Gastroesophageal sphincter (tissue), 4 donors: ENCODE measurements around the gene PAIP1. TPM values are rescaled to one million over a fixed set of nuclear protein-coding genes. Genes with fewer than 3 reads are reported as not detected.
A peak's percentile ranks its signal among the peaks of the same experiment; 100 is the strongest.

ENCODE experiments used
- ATAC-seq: fragments of 150-250 bp; one replicate; pipeline ENCODE4 v1.9.1; 2016; ENCODE audit warnings: mild to moderate bottlenecking, moderate library complexity
- H3K27ac ChIP-seq, 4 donors: fragments of 200-600 bp; sonication (generic) in 3 of 4; 1 replicate in 3 of 4; 2 replicates in 1 of 4; pipeline ENCODE4 v1.5.1; 2016 to 2019
- H3K27me3 ChIP-seq: fragments of 200-600 bp; sonication (generic); one replicate; pipeline ENCODE4 v1.5.1; 2019
- H3K36me3 ChIP-seq, 2 donors: fragments of 200-600 bp; sonication (generic); one replicate each; pipeline ENCODE4 v1.5.1; 2019; ENCODE audit warnings: control low read depth in 1 of 2
- H3K4me1 ChIP-seq, 3 donors: fragments of 200-600 bp; sonication (generic); 1 replicate in 2 of 3; 2 replicates in 1 of 3; pipeline ENCODE4 v1.5.1; 2016 to 2019; ENCODE audit warnings: control low read depth in 2 of 3
- H3K4me3 ChIP-seq, 2 donors: fragments of 200-600 bp; sonication (generic); one replicate each; pipeline ENCODE4 v1.5.1; 2019; ENCODE audit warnings: mild to moderate bottlenecking in 1 of 2, moderate library complexity in 1 of 2
- H3K9me3 ChIP-seq, 3 donors: fragments of 200-600 bp; sonication (generic); one replicate each; pipeline ENCODE4 v1.5.1; 2017 to 2019; ENCODE audit warnings: control low read depth in 2 of 3
- CTCF ChIP-seq, 4 experiments: fragments of 200-600 bp in 2 of 4; fragments of 450-650 bp in 2 of 4; sonication (generic) in 1 of 4; IDR thresholded peaks; one replicate each; pipeline ENCODE4 v1.5.1; 2017 to 2019; ENCODE audit warnings: antibody characterized with exemption in 4 of 4, mild to moderate bottlenecking in 2 of 4, moderate library complexity in 2 of 4
- EP300 ChIP-seq: sonication (generic); formaldehyde crosslinking; IDR thresholded peaks from one replicate; pipeline ENCODE4 v1.6.1; 2017; ENCODE audit warnings: antibody characterized with exemption, mild to moderate bottlenecking
- POLR2A ChIP-seq, 2 donors: fragments of 450-650 bp; IDR thresholded peaks; one replicate each; pipeline ENCODE4 v1.6.1; 2017; ENCODE audit warnings: antibody characterized with exemption in 2 of 2, mild to moderate bottlenecking in 2 of 2, moderate library complexity in 1 of 2
- POLR2AphosphoS5 ChIP-seq: sonication (generic); formaldehyde crosslinking; IDR thresholded peaks from one replicate; pipeline ENCODE4 v1.6.1; 2017; ENCODE audit warnings: antibody characterized with exemption
- WGBS, 2 donors: methylation state at CpG; one replicate each; pipeline ENCODE4 v1.1.5; 2018; ENCODE audit warnings: low coverage in 1 of 2; 5-methylcytosine and 5-hydroxymethylcytosine counted together
- total RNA-seq, 4 donors: library from RNA; depleted of rRNA; stranded (reverse); fragments of >200 nt; gene quantifications; one replicate each; pipeline ENCODE4 v1.1.0, GENCODE V29; 2016

PAIP1 gene, protein sequence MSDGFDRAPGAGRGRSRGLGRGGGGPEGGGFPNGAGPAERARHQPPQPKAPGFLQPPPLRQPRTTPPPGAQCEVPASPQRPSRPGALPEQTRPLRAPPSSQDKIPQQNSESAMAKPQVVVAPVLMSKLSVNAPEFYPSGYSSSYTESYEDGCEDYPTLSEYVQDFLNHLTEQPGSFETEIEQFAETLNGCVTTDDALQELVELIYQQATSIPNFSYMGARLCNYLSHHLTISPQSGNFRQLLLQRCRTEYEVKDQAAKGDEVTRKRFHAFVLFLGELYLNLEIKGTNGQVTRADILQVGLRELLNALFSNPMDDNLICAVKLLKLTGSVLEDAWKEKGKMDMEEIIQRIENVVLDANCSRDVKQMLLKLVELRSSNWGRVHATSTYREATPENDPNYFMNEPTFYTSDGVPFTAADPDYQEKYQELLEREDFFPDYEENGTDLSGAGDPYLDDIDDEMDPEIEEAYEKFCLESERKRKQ
- 100 to 1,000 TPM in 2 of 4 donors, 10 to 100 TPM in 2; 86.3 to 127 (median 107) TPM for total RNA-seq

DNA sequence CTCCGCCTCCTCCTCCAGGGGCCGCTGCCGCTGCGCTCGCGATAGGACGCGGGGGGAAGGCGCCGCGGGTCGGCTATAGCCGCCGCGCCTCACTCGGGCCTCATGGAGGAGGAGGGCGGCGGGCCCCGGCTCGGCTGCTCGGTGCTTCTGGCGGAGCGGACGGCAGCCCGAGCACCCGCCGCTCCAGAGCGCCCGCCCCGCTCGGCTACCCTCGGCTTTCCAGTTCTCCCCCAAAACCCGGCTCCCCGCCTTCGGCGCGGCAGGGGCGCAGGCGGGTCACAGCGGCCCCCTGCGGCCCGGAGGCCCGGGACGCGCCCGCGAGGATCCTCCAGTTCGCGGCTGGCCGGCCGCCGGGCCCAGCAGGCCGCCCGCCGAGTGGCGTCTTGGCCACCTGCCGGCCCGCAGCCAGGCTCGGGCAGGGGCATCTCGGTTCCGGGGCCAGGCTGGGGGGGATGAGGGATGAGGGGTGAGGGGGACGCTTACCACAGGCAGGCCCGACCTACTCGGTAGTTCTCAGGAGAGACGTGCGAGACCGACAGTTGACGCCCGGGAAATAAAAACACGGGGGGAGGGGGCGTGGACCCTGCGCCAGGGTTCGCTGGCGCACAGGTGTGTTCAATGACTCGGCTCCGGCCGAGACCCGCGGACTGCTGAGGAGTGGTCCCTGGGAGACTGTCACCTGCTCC, at the start of gene PAIP1:
PAIP1 (minus strand) TSS at position 221 of the 686 bp plus-strand sequence. CDS start 231 bp downstream, outside the sequence.
- peaks cover 0 to 18% of the 10 kb centered on the region in 2 donors for H3K36me3 ChIP-seq
- peak; percentile 91 for ATAC-seq
- no peaks in the 10 kb centered on the region for H3K27me3 ChIP-seq
- peak within 1 kb of the TSS; percentile 77 to 94 for H3K4me3 ChIP-seq
- TF ChIP-seq EP300 = no peak
- peak; percentile 50 to 64 for TF ChIP-seq POLR2A (IDR thresholded peaks at IDR 0.05)
- peak; percentile 15 to 82 (median 62) for TF ChIP-seq CTCF (IDR thresholded peaks at IDR 0.05)
- no peak for TF ChIP-seq POLR2AphosphoS5
- peaks cover 6 to 48% (median 19%) of the 10 kb centered on the region in 3 donors for H3K4me1 ChIP-seq
- WGBS, 2 donors = 2% methylated on average over 13 of the region's 79 CpGs; no CpG with 5 or more reads in 1 of the 2 donors
- no peaks in the 10 kb centered on the region for H3K9me3 ChIP-seq
- H3K27ac ChIP-seq = peak within 1 kb of the TSS; percentile 66 to 99 (median 94)

DNA sequence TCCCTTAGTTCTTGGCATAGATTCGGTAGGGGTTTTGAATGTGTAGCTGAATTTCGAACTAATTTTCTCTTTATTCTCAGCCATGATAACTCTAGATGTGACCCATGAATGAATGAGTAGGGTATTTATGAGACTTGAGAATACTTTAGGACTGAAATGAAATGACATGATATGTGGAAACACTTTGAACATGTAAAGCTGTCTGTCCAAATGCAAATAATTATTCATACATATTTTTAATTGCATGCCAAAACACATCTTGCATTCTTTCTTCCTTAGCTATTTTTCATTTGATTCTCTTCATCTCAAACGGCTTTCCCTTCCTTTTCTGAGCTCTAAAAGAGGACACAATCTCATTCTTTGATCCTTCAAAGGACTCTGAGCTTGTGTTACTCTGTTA, 49.5 kb upstream of the PAIP1 start:
- TF ChIP-seq CTCF (IDR thresholded peaks at IDR 0.05) = no peak
- 40 to 60% methylated on average over 3 of the region's 3 CpGs for WGBS, 2 donors
- Histone ChIP-seq H3K36me3 (peaks cover 0 to 35% of the 10 kb centered on the region in 2 donors), H3K9me3 (no peaks in the 10 kb centered on the region), H3K27ac (no peak overlapping the region), H3K27me3 (no peaks in the 10 kb centered on the region), H3K4me3 (no peak overlapping the region), H3K4me1 (peaks cover 0 to 33% (median 5%) of the 10 kb centered on the region in 3 donors)
- ATAC-seq = no peak

DNA sequence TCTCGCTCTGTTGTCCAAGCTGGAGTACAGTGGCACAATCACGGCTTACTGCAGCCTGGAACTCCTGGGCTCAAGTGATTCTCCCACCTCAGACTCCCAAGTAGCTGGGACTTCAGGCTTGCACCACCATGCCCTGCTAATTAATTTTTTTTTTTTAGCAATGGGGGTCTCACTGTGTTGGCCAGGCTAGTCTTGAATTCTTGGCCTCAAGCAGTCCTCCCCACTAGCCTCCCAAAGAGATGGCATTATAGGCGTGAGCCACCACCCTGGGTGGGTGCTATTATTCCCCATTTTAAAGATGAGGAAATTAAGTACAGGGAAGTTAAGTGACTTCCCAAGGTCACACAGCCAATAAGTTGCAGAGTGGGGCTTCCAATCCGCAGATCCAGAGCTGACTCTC, 47.8 kb upstream of the PAIP1 start:
- H3K27ac ChIP-seq = peak overlapping the region in 1 of 4 donors; percentile 87
- H3K4me3 ChIP-seq = no peak overlapping the region
- TF ChIP-seq POLR2A (IDR thresholded peaks at IDR 0.05) = no peak
- no peaks in the 10 kb centered on the region for H3K27me3 ChIP-seq
- peaks cover 0 to 48% (median 5%) of the 10 kb centered on the region in 3 donors for H3K4me1 ChIP-seq
- H3K9me3 ChIP-seq = no peaks in the 10 kb centered on the region
- peaks cover 0 to 19% of the 10 kb centered on the region in 2 donors for H3K36me3 ChIP-seq
- no peak for ATAC-seq
- WGBS, 2 donors = 85 to 90% methylated on average over 3 of the region's 4 CpGs

DNA sequence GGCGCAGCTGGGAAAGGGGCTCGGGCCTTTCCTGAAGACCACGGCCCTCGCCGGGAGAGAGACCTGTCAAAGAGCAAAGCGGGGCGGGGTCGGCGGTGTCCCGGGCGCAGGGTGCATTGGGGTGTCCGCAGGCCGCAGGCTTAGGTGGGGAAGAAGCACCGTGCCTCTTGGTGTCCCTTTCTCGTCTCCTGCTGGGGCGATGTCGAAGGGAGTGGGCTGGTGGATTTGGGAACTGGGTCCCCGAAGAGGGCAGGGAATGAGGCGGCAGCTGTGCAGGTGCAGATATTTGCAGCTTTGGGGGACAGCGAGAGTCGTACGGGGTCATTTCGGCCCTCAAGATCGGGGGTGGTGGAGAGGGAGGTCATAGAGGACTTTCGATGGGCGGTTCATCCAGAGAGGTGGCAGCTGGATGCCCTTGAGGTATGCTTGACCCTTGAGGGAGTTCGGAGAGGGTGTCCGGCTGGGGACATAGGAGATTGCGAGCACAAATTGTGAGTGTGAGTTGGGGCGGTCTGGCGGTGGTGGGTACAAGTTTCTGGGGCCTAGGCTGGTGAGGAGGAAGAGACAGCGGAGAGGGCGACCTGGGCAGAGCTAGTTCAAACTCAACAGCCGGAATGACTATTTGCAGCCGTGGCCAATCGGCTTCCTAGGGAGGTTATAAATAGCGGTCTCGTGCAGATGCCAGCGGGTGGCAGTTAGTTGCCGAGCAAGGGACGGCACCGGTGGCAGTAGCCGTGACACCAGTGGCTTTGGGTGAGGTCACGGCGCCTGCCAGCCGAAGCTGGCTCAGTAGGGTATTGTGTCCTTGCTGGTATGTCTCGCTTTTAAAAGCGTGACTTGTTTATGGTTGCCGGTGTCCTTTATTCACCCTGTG, 46.7 kb upstream of the PAIP1 start:
- WGBS, 2 donors = 4 to 5% methylated on average over 9 to 31 of the region's 49 CpGs
- H3K27ac ChIP-seq = peak overlapping the region; percentile 77 to 90 (median 86)
- no peaks in the 10 kb centered on the region for H3K9me3 ChIP-seq
- peak; percentile 62 for ATAC-seq
- H3K4me1 ChIP-seq = peaks cover 0 to 51% (median 5%) of the 10 kb centered on the region in 3 donors
- peak overlapping the region; percentile 74 to 77 for H3K4me3 ChIP-seq
- TF ChIP-seq CTCF (IDR thresholded peaks at IDR 0.05) (no peak), POLR2AphosphoS5 (peak; percentile 25)
- no peaks in the 10 kb centered on the region for H3K27me3 ChIP-seq
- peaks cover 0 to 10% of the 10 kb centered on the region in 2 donors for H3K36me3 ChIP-seq
